HepG2 (cell line): Measurements from ENCODE around the gene ANTXR1. TPM values are rescaled to one million over a fixed set of nuclear protein-coding genes. Genes with fewer than 3 reads are reported as not detected.

Source experiments
- CC2D1A ChIP-seq: sonication (generic); formaldehyde crosslinking; IDR thresholded peaks from 2 replicates; pipeline ENCODE4 v1.8.1; 2023; ENCODE audit warnings: mild to moderate bottlenecking, missing genetic modification reagents
- FOXP4 ChIP-seq: sonication (generic); formaldehyde crosslinking; IDR thresholded peaks from 2 replicates; pipeline ENCODE4 v1.4.0; 2020; ENCODE audit warnings: missing genetic modification reagents
- HNRNPLL ChIP-seq: fragments of 200-400 bp; formaldehyde crosslinking; IDR thresholded peaks from 2 replicates; pipeline ENCODE4 v1.6.1; 2017; ENCODE audit warnings: mild to moderate bottlenecking, low read depth, low read length; ENCODE audit not compliant: poor library complexity, severe bottlenecking
- MAFK ChIP-seq, 2 experiments: IDR thresholded peaks in 1 of 2; conservative IDR thresholded peaks in 1 of 2; 2 replicates each; pipeline ENCODE4 v1.6.1; 2011; ENCODE audit warnings: improper control_type of control experiment in 2 of 2, low read length in 2 of 2
- MED8 ChIP-seq: sonication (generic); formaldehyde crosslinking; IDR thresholded peaks from 2 replicates; pipeline ENCODE4 v1.8.1; 2023; ENCODE audit warnings: mild to moderate bottlenecking, missing genetic modification reagents; ENCODE audit not compliant: insufficient replicate concordance
- MIER3 ChIP-seq: IDR thresholded peaks from 2 replicates; pipeline ENCODE4 v1.6.1; 2016; ENCODE audit warnings: missing compliant biosample characterization, borderline replicate concordance
- POLR2AphosphoS2 ChIP-seq: IDR thresholded peaks from 2 replicates; pipeline ENCODE4 v1.6.1; 2011; ENCODE audit warnings: low read depth, low read length, improper control_type of control experiment
- RFXAP ChIP-seq: sonication (generic); formaldehyde crosslinking; IDR thresholded peaks from 2 replicates; pipeline ENCODE4 v1.4.0; 2020; ENCODE audit warnings: missing genetic modification reagents, borderline replicate concordance
- RXRA ChIP-seq: sonication (generic); formaldehyde crosslinking; IDR thresholded peaks from 2 replicates; pipeline ENCODE4 v1.5.1; 2020; ENCODE audit warnings: missing genetic modification reagents
- SP2 ChIP-seq: sonication (generic); formaldehyde crosslinking; IDR thresholded peaks from 2 replicates; pipeline ENCODE4 v1.5.1; 2020; ENCODE audit warnings: mild to moderate bottlenecking, missing genetic modification reagents
- STAT6 ChIP-seq: sonication (generic); formaldehyde crosslinking; IDR thresholded peaks from 2 replicates; pipeline ENCODE4 v1.4.0; 2020; ENCODE audit warnings: missing genetic modification reagents, mild to moderate bottlenecking, borderline replicate concordance
- THAP11 ChIP-seq: IDR thresholded peaks from 2 replicates; pipeline ENCODE4 v1.6.1; 2016; ENCODE audit warnings: missing biosample characterization, missing genetic modification reagents
- YEATS4 ChIP-seq: sonication (generic); formaldehyde crosslinking; IDR thresholded peaks from 2 replicates; pipeline ENCODE4 v1.4.0; 2020; ENCODE audit warnings: missing genetic modification reagents, borderline replicate concordance
- ZBTB40 ChIP-seq, 2 experiments: fragments of 450-650 bp in 1 of 2; sonication (generic) in 1 of 2; formaldehyde crosslinking in 1 of 2; IDR thresholded peaks; 2 replicates each; pipeline versions ENCODE4 v1.6.1 to v1.8.0; 2016 to 2022; ENCODE audit warnings: antibody characterized with exemption in 1 of 2, mild to moderate bottlenecking in 1 of 2, missing genetic modification reagents in 1 of 2
- ZNF816 ChIP-seq: sonication (generic); formaldehyde crosslinking; IDR thresholded peaks from 2 replicates; pipeline ENCODE4 v1.8.0; 2022; ENCODE audit warnings: missing genetic modification reagents, mild to moderate bottlenecking, borderline replicate concordance
- ZSCAN9 ChIP-seq: IDR thresholded peaks from 2 replicates; pipeline ENCODE4 v1.6.1; 2016; ENCODE audit warnings: borderline replicate concordance
- polyA plus RNA-seq, 8 experiments: library from polyadenylated mRNA; depleted of rRNA in 3 of 8; stranded (reverse) in 7 of 8; unstranded in 1 of 8; fragments of >200 nt; fragmentation: Illumina TruSeq in 4 of 8; extraction: Trizol in 4 of 8; gene quantifications; 2 replicates each; pipeline versions ENCODE4 v1.2.1 to v1.2.3, GENCODE V29; 2011 to 2016; ENCODE audit warnings: low read depth in 4 of 8, missing spikeins in 1 of 8, mixed read lengths in 1 of 8; ENCODE audit not compliant: insufficient read depth in 1 of 8
- total RNA-seq, 5 experiments: library from RNA; depleted of rRNA; stranded (reverse); fragments of >200 nt; fragmentation: Illumina TruSeq; extraction: Trizol; gene quantifications; 2 replicates each; pipeline ENCODE4 v1.2.3, GENCODE V29; 2016; ENCODE audit warnings: low read depth in 1 of 5

The ANTXR1 gene
- total and polyA plus RNA-seq, 2 of the 13 experiments (the other 11 are each of a cell fraction or from before 2014, with no cell fraction given), result 4.5 to 12.7 TPM

- TF ChIP-seq ZBTB40 (IDR thresholded peaks at IDR 0.05), result no peak
- TF ChIP-seq ZBTB40 (CRISPR knock-in tag; IDR thresholded peaks at IDR 0.05), result peak; percentile 37; the same call in 1 of the 2 replicates
- no peak for TF ChIP-seq ZNF816 (CRISPR knock-in tag)
- TF ChIP-seq THAP11 (CRISPR knock-in tag), result peak; percentile 59
- TF ChIP-seq POLR2AphosphoS2, result no peak
- no peak for TF ChIP-seq MAFK (conservative IDR thresholded peaks at IDR 0.05 in 1 of 2, IDR thresholded peaks at IDR 0.05 in 1 of 2; ENCODE audit: low read length in 2 of 2)
- peak; percentile 76; the same call in 1 of the 2 replicates for TF ChIP-seq MIER3 (CRISPR knock-in tag)
- TF ChIP-seq MED8 (CRISPR knock-in tag), result no peak
- TF ChIP-seq HNRNPLL, result no peak
- peak; percentile 79 for TF ChIP-seq FOXP4 (CRISPR knock-in tag)
- TF ChIP-seq SP2, result no peak
- TF ChIP-seq CC2D1A, result no peak
- no peak; the same call in 1 of the 2 replicates for TF ChIP-seq RXRA (CRISPR knock-in tag)
- TF ChIP-seq YEATS4, result no peak
- no peak for TF ChIP-seq STAT6
- TF ChIP-seq ZSCAN9 (CRISPR knock-in tag), result peak; percentile 59; the same call in 1 of the 2 replicates
- no peak; the same call in 1 of the 2 replicates for TF ChIP-seq RFXAP (CRISPR knock-in tag)
These were observed 187.1 kb downstream of the ANTXR1 start (continued) for GRCh38 chr2:69200107-69200520.
